HepG2 (cell line): ENCODE data around the gene MYO5A. TPM values are rescaled to one million over a fixed set of nuclear protein-coding genes. Genes with fewer than 3 reads are reported as not detected.
A peak's percentile ranks its signal among the peaks of the same experiment; 100 is the strongest.

Experiments
- ARHGAP35 ChIP-seq: sonication (generic); formaldehyde crosslinking; IDR thresholded peaks from 2 replicates; pipeline ENCODE4 v1.9.0; 2022; ENCODE audit warnings: mild to moderate bottlenecking, inconsistent platforms, moderate library complexity, missing genetic modification reagents, borderline replicate concordance
- ATF7 ChIP-seq, 2 experiments: fragments of 450-650 bp in 1 of 2; sonication (generic) in 1 of 2; formaldehyde crosslinking in 1 of 2; IDR thresholded peaks; 2 replicates each; pipeline versions ENCODE4 v1.4.0 to v1.6.1; 2016 to 2020; ENCODE audit warnings: antibody characterized with exemption in 1 of 2, mild to moderate bottlenecking in 1 of 2, missing genetic modification reagents in 1 of 2
- ATM ChIP-seq: fragments of 450-650 bp; IDR thresholded peaks from 2 replicates; pipeline ENCODE4 v1.7.1; 2017; ENCODE audit warnings: mild to moderate bottlenecking, borderline replicate concordance
- PPARG ChIP-seq: conservative IDR thresholded peaks from 2 replicates; pipeline ENCODE4 v1.6.1; 2016; ENCODE audit warnings: missing biosample characterization, missing genetic modification reagents
- SNAI1 ChIP-seq: sonication (generic); formaldehyde crosslinking; IDR thresholded peaks from 2 replicates; pipeline ENCODE4 v1.5.0; 2020; ENCODE audit warnings: mild to moderate bottlenecking, missing genetic modification reagents, borderline replicate concordance
- ZNF460 ChIP-seq: sonication (generic); formaldehyde crosslinking; IDR thresholded peaks from 2 replicates; pipeline ENCODE4 v1.5.1; 2020; ENCODE audit warnings: missing genetic modification reagents, mild to moderate bottlenecking, borderline replicate concordance
- ZNF543 ChIP-seq: sonication (generic); formaldehyde crosslinking; IDR thresholded peaks from 2 replicates; pipeline ENCODE4 v1.4.0; 2020; ENCODE audit warnings: mild to moderate bottlenecking, missing genetic modification reagents
- ZNF652 ChIP-seq: IDR thresholded peaks from 2 replicates; pipeline ENCODE4 v1.6.1; 2016; ENCODE audit warnings: low read depth, borderline replicate concordance
- ZNF768 ChIP-seq: sonication (generic); formaldehyde crosslinking; IDR thresholded peaks from 2 replicates; pipeline ENCODE4 v1.4.0; 2020; ENCODE audit warnings: missing genetic modification reagents
- polyA plus RNA-seq, 8 experiments: library from polyadenylated mRNA; depleted of rRNA in 3 of 8; stranded (reverse) in 7 of 8; unstranded in 1 of 8; fragments of >200 nt; fragmentation: Illumina TruSeq in 4 of 8; extraction: Trizol in 4 of 8; gene quantifications; 2 replicates each; pipeline versions ENCODE4 v1.2.1 to v1.2.3, GENCODE V29; 2011 to 2016; ENCODE audit warnings: low read depth in 4 of 8, missing spikeins in 1 of 8, mixed read lengths in 1 of 8; ENCODE audit not compliant: insufficient read depth in 1 of 8
- total RNA-seq, 5 experiments: library from RNA; depleted of rRNA; stranded (reverse); fragments of >200 nt; fragmentation: Illumina TruSeq; extraction: Trizol; gene quantifications; 2 replicates each; pipeline ENCODE4 v1.2.3, GENCODE V29; 2016; ENCODE audit warnings: low read depth in 1 of 5
- TF ChIP-seq, protein P1 (sequence below): sonication (generic); formaldehyde crosslinking; IDR thresholded peaks from 2 replicates; pipeline ENCODE4 v1.4.0; 2020; ENCODE audit warnings: missing genetic modification reagents

Gene MYO5A
- total and polyA plus RNA-seq, 2 of the 13 experiments (the other 11 are each of a cell fraction or from before 2014, with no cell fraction given), result 2.8 to 4.8 TPM

GRCh38 chr15:52568601-52569585, 40.2 kb upstream of the MYO5A start, which contains the start of gene ARPP19 (continued):
- no peak for TF ChIP-seq ATM
- no peak for TF ChIP-seq ZNF543 (CRISPR knock-in tag)
- 0 out of 2 replicates have a peak, but pooled peaks have one; percentile 14 for TF ChIP-seq PPARG (CRISPR knock-in tag)
- peak; percentile 72 for TF ChIP-seq ZNF768 (CRISPR knock-in tag)
- peak; percentile 49 for TF ChIP-seq ATF7 (IDR thresholded peaks at IDR 0.05)
- TF ChIP-seq ATF7 (CRISPR knock-in tag; IDR thresholded peaks at IDR 0.05), result no peak
- peak; percentile 84; the same call in 1 of the 2 replicates for TF ChIP-seq ARHGAP35 (CRISPR knock-in tag)
- TF ChIP-seq ZNF460 (CRISPR knock-in tag), result no peak; the same call in 1 of the 2 replicates
- TF ChIP-seq ZNF652 (CRISPR knock-in tag), result no peak
- TF ChIP-seq, protein P1, sequence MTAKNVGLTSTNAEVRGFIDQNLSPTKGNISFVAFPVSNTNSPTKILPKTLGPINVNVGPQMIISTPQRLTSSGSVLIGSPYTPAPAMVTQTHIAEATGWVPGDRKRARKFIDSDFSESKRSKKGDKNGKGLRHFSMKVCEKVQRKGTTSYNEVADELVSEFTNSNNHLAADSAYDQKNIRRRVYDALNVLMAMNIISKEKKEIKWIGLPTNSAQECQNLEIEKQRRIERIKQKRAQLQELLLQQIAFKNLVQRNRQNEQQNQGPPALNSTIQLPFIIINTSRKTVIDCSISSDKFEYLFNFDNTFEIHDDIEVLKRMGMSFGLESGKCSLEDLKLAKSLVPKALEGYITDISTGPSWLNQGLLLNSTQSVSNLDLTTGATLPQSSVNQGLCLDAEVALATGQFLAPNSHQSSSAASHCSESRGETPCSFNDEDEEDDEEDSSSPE (CRISPR knock-in tag), result peak; percentile 95
- TF ChIP-seq SNAI1, result no peak
